NCI-H774 (cell line): ENCODE results near the gene BCL2L13.
"Not testable (repeated sequence)": the region's sequence is repeated elsewhere in the genome, so short reads cannot be mapped to it uniquely, and the experiment has no call there.

ENCODE experiments used
- DNase-seq: peaks from one replicate; lab custom pipeline; 2025; lab: John Stamatoyannopoulos, UW

The BCL2L13 gene

DNA sequence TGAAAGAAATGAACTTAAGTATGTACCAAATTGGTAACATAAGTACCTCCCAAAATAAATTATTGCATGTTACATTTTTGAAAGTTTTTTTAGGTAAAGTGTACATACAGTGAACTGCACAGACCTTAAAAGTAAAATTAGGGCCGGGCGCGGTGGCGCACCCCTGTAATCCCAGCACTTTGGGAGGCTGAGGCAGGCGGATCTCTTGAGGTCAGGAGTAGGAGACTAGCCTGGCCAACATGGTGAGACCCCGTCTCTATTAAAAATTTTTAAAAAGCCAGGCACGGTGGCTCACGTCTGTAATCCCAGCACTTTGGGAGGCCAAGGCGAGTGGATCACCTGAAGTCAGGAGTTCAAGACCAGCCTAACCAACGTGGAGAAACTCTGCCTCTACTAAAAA lies 1.7 kb upstream of the BCL2L13 start:
- DNase-seq, result not testable (repeated sequence)

GRCh38 chr22:17637490-17638181 lies 921 bp upstream of the BCL2L13 start:
- DNase-seq, result no peak

DNA sequence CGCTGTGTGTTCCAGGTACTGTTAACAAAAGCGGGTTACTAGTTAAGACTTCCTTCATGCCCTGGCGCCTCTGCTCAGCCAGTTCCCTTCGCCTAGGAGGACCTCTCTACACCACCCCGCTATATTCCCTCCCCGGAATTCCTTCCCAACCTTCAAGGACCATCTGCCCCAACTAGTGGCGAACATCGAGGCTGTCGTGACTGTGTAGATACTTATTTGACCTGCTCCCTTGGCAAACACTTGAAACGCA lies 450 bp upstream of the BCL2L13 start:
- no peak for DNase-seq

GRCh38 chr22:17639247-17639741 lies 737 bp downstream of the BCL2L13 start:
- DNase-seq, result peak; percentile 8

DNA sequence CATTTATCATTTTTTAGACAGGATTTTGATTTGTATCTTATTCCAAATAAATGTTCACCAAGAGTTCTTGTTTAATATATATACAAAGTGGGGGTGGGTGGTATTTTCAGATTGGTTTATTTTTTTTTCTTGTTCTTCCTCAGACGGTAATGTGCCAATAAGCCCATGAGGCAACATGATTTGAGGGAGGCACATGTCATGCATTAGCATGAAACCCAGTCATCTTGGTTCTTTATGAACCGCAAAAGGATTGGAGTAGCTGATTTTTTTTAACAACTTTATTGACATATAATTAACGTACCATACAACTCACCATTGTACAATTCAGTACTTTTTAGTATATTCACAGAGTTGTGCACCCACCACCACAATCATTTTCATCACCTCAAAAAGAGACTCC lies 2.7 kb downstream of the BCL2L13 start:
- no peak for DNase-seq

- not testable (repeated sequence) for DNase-seq
Measured at GRCh38 chr22:17642357-17642756, 3.8 kb downstream of the BCL2L13 start.

DNA sequence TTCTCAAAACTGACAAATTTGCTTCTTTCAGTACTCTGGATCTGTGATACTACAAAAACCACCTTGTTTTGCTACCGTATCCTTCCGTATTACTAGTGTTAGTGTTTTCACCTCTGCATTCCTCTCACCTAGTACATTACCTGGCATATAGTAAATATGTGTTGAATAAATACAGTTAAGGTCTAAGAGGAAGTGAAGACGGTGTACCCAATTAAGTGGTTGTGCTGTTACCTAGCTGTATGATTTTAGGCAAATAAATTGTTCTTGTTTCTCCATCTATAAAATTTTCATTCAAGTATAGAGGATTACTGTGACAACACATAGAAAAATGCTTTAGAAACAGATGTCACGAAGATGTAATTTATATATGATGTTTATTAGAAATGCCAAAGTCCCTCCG lies 8.9 kb downstream of the BCL2L13 start:
- no peak for DNase-seq

GRCh38 chr22:17647991-17648390 lies 9.4 kb downstream of the BCL2L13 start:
- DNase-seq, result no peak

GRCh38 chr22:17648569-17648968 lies 10.0 kb downstream of the BCL2L13 start:
- DNase-seq, result no peak

DNA sequence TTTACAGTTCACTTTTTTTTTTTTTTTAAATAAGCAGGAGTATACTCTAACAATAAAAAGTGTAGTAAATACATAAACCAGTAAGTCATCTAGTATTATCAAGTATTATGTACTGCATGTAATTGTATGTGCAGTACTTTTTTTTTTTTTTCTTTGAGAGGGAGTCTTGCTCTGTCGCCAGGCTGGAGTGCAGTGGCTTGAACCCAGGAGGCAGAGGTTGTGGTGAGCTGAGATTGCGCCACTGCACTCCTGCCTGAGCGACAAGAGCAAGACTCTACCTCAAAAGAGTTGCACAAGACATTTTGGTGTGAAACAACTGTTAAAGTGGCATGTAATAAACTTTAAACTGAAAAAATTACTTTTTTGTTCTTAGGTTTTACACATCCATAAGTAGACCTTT lies 16.7 kb downstream of the BCL2L13 start:
- no peak for DNase-seq

- DNase-seq, result no peak
Measured at GRCh38 chr22:17656870-17657395, 18.4 kb downstream of the BCL2L13 start.

GRCh38 chr22:17664414-17665055 lies 26.0 kb downstream of the BCL2L13 start:
- DNase-seq, result no peak

DNA sequence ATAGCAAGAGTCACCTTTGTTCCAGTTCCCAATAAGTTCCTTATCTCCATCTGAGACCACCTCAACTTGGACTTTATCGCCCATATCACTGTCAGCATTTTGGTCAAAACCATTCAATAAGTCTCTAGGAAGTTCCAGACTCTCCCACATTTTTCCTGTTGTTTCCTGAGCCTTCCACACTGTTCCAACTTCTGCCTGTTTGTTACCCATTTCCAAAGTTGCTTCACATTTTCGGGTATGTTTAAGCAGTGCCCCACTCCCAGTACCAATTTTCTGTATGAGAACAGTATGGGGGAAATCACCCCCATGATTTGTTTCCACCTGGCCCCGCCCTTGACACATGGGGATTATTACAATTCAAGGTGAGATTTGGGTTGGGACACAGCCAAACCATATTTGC lies 26.7 kb downstream of the BCL2L13 start:
- no peak for DNase-seq

- DNase-seq, result no peak
Measured at GRCh38 chr22:17665854-17666253, 27.3 kb downstream of the BCL2L13 start.

GRCh38 chr22:17671521-17672092 lies 33.0 kb downstream of the BCL2L13 start:
- not testable (repeated sequence) for DNase-seq

GRCh38 chr22:17672417-17672991 lies 33.9 kb downstream of the BCL2L13 start:
- no peak for DNase-seq

GRCh38 chr22:17674152-17674551 lies 35.6 kb downstream of the BCL2L13 start:
- DNase-seq, result no peak

- DNase-seq, result no peak
Measured at GRCh38 chr22:17675584-17675983, 37.0 kb downstream of the BCL2L13 start.

DNA sequence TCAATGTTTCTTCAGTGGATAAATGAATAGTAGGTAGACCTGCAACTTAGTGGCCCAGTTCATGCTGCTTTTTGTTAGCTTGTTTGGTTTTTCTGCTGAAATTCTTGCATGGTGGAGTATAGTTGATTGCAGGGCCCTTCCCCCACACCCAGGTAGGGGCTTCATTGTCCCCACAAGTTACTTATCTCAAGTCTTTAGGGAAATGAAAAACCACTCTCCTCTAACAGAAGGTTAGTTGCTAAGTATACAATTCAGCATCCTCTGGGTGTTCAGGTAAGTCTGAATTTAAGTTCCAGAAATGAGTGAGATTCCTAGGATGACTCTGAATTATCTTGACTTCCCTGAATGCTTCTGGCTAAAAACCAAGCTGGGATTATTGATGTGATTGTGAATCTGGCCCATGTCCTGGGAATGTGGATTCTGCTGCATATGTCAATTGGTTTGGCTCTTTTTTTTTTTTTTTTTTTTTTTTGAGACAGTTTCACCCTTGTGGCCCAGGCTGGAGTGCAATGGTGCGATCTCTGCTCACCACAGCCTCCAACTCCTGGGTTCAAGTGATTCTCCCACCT lies 40.3 kb downstream of the BCL2L13 start:
- no peak for DNase-seq

- no peak for DNase-seq
Measured at GRCh38 chr22:17684245-17684644, 45.7 kb downstream of the BCL2L13 start.

GRCh38 chr22:17692841-17693240 lies 54.3 kb downstream of the BCL2L13 start:
- DNase-seq, result no peak

- DNase-seq, result no peak
Measured at GRCh38 chr22:17694193-17694592, 55.6 kb downstream of the BCL2L13 start.

- no peak for DNase-seq
Measured at GRCh38 chr22:17694752-17695151, 56.2 kb downstream of the BCL2L13 start.
